C1 segment of cervical spinal cord (tissue), 14 donors: ENCODE measurements around the gene LPAR1.
"Not testable (repeated sequence)": the region's sequence is repeated elsewhere in the genome, so short reads cannot be mapped to it uniquely, and the experiment has no call there.

Experiments
- DNase-seq, 14 donors: peaks; one replicate each; lab custom pipeline; 2025; lab: John Stamatoyannopoulos, UW

The LPAR1 gene

GRCh38 chr9:111038331-111039230 is at the start of gene LPAR1:
LPAR1 (minus strand) TSS chr9:111038470; CDS start chr9:110972117, 66,353 bp downstream.
- peak in 11 of 14 donors; percentile 21 to 83 (median 62) for DNase-seq

GRCh38 chr9:111078391-111079038 is 40.2 kb upstream of the LPAR1 start:
- DNase-seq, result no peak

GRCh38 chr9:111076519-111076918 is 38.2 kb upstream of the LPAR1 start:
- no peak for DNase-seq

GRCh38 chr9:111076042-111076441 is 37.8 kb upstream of the LPAR1 start:
- DNase-seq, result no peak

GRCh38 chr9:111074395-111074794 is 36.1 kb upstream of the LPAR1 start:
- DNase-seq, result no peak

GRCh38 chr9:111069183-111069582 is 30.9 kb upstream of the LPAR1 start:
- DNase-seq, result no peak

- no peak for DNase-seq
Observed at GRCh38 chr9:111068771-111069170, 30.5 kb upstream of the LPAR1 start.

GRCh38 chr9:111068383-111068730 is 30.1 kb upstream of the LPAR1 start:
- DNase-seq, result no peak

GRCh38 chr9:111066468-111066867 is 28.2 kb upstream of the LPAR1 start:
- no peak for DNase-seq

GRCh38 chr9:111065414-111065813 is 27.1 kb upstream of the LPAR1 start:
- DNase-seq, result no peak

- no peak for DNase-seq
Observed at GRCh38 chr9:111064160-111064837, 26.0 kb upstream of the LPAR1 start.

GRCh38 chr9:111063332-111063731 is 25.1 kb upstream of the LPAR1 start:
- DNase-seq, result no peak

- DNase-seq, result no peak
Observed at GRCh38 chr9:111058166-111058565, 19.9 kb upstream of the LPAR1 start.

GRCh38 chr9:111056538-111056937 is 18.3 kb upstream of the LPAR1 start:
- DNase-seq, result no peak

- no peak for DNase-seq
Observed at GRCh38 chr9:111052791-111053190, 14.5 kb upstream of the LPAR1 start.

GRCh38 chr9:111051400-111051799 is 13.1 kb upstream of the LPAR1 start:
- DNase-seq, result no peak

- DNase-seq, result no peak
Observed at GRCh38 chr9:111050819-111051218, 12.5 kb upstream of the LPAR1 start.

GRCh38 chr9:111047287-111047686 is 9.0 kb upstream of the LPAR1 start:
- not testable (repeated sequence) for DNase-seq

GRCh38 chr9:111041902-111042301 is 3.6 kb upstream of the LPAR1 start:
- no peak for DNase-seq

- DNase-seq, result no peak
Observed at GRCh38 chr9:111040494-111040893, 2.2 kb upstream of the LPAR1 start.

- DNase-seq, result peak in 3 of 14 donors; percentile 36 to 52 (median 38)
Observed at GRCh38 chr9:111039231-111039906, 1.1 kb upstream of the LPAR1 start.
